Measurements from ENCODE around the gene BACH2.

Gene BACH2

GRCh38 chr6:90024633-90025032 lies 272.0 kb downstream of the BACH2 start:
- Histone ChIP-seq H3K9me3 (ENCODE audit: insufficient read depth, low read length) (no peaks in the 10 kb centered on the region), H3K9me2 (replicated peaks; ENCODE audit: insufficient read depth, low read length) (no peaks in the 10 kb centered on the region), H3K4me3 (ENCODE audit: insufficient read depth, low read length, poor library complexity, severe bottlenecking) (no peak overlapping the region), H3K27me3 (ENCODE audit: low read length) (no peaks in the 10 kb centered on the region), H3K79me2 (ENCODE audit: insufficient read depth, low read length) (no peaks in the 10 kb centered on the region), H3K27ac (ENCODE audit: low read depth, low read length) (no peak overlapping the region), H2AFZ (ENCODE audit: low read depth, low read length, severe bottlenecking) (no peak overlapping the region), H3K4me2 (ENCODE audit: low read depth, low read length, poor library complexity, severe bottlenecking) (no peak overlapping the region), H4K20me1 (ENCODE audit: low read depth, low read length) (no peaks in the 10 kb centered on the region), H3K36me3 (ENCODE audit: low read length) (no peaks in the 10 kb centered on the region), H3K9ac (ENCODE audit: low read length) (no peak overlapping the region), H3F3A (ENCODE audit: insufficient read depth) (no peaks in the 10 kb centered on the region)
- TF ChIP-seq CTCF (IDR thresholded peaks at IDR 0.05; ENCODE audit: insufficient read depth, low read length, poor library complexity, severe bottlenecking) = no peak
- TF ChIP-seq EZH2phosphoT487 (conservative IDR thresholded peaks at IDR 0.05; ENCODE audit: low read length) = no peak

- Histone ChIP-seq H3F3A (ENCODE audit: insufficient read depth) (no peaks in the 10 kb centered on the region), H3K27me3 (ENCODE audit: low read length) (no peaks in the 10 kb centered on the region), H3K4me2 (ENCODE audit: low read depth, low read length, poor library complexity, severe bottlenecking) (no peak overlapping the region), H3K4me3 (ENCODE audit: insufficient read depth, low read length, poor library complexity, severe bottlenecking) (no peak overlapping the region), H3K27ac (ENCODE audit: low read depth, low read length) (no peak overlapping the region), H3K9me2 (replicated peaks; ENCODE audit: insufficient read depth, low read length) (no peaks in the 10 kb centered on the region), H2AFZ (ENCODE audit: low read depth, low read length, severe bottlenecking) (no peak overlapping the region), H3K9ac (ENCODE audit: low read length) (no peak overlapping the region), H4K20me1 (ENCODE audit: low read depth, low read length) (no peaks in the 10 kb centered on the region), H3K79me2 (ENCODE audit: insufficient read depth, low read length) (no peaks in the 10 kb centered on the region), H3K36me3 (ENCODE audit: low read length) (peaks cover 3% of the 10 kb centered on the region; the same call in 1 of the 2 replicates), H3K9me3 (ENCODE audit: insufficient read depth, low read length) (no peaks in the 10 kb centered on the region)
- no peak for TF ChIP-seq EZH2phosphoT487 (conservative IDR thresholded peaks at IDR 0.05; ENCODE audit: low read length)
- TF ChIP-seq CTCF (IDR thresholded peaks at IDR 0.05; ENCODE audit: insufficient read depth, low read length, poor library complexity, severe bottlenecking) = no peak
Observed at GRCh38 chr6:90021711-90022110, 274.9 kb downstream of the BACH2 start.

GRCh38 chr6:90020746-90021145 lies 275.9 kb downstream of the BACH2 start:
- peaks cover 3% of the 10 kb centered on the region; the same call in 1 of the 2 replicates for H3K36me3 ChIP-seq (ENCODE audit: low read length)
- H3K27me3 ChIP-seq (ENCODE audit: low read length) = no peaks in the 10 kb centered on the region
- no peaks in the 10 kb centered on the region for H3F3A ChIP-seq (ENCODE audit: insufficient read depth)
- H3K9ac ChIP-seq (ENCODE audit: low read length) = no peak overlapping the region
- H3K27ac ChIP-seq (ENCODE audit: low read depth, low read length) = no peak overlapping the region
- no peak overlapping the region for H2AFZ ChIP-seq (ENCODE audit: low read depth, low read length, severe bottlenecking)
- no peak for TF ChIP-seq CTCF (IDR thresholded peaks at IDR 0.05; ENCODE audit: insufficient read depth, low read length, poor library complexity, severe bottlenecking)
- no peak for TF ChIP-seq EZH2phosphoT487 (conservative IDR thresholded peaks at IDR 0.05; ENCODE audit: low read length)
- H3K9me2 ChIP-seq (replicated peaks; ENCODE audit: insufficient read depth, low read length) = no peaks in the 10 kb centered on the region
- H4K20me1 ChIP-seq (ENCODE audit: low read depth, low read length) = no peaks in the 10 kb centered on the region
- no peaks in the 10 kb centered on the region for H3K79me2 ChIP-seq (ENCODE audit: insufficient read depth, low read length)
- no peaks in the 10 kb centered on the region for H3K9me3 ChIP-seq (ENCODE audit: insufficient read depth, low read length)
- H3K4me2 ChIP-seq (ENCODE audit: low read depth, low read length, poor library complexity, severe bottlenecking) = no peak overlapping the region
- H3K4me3 ChIP-seq (ENCODE audit: insufficient read depth, low read length, poor library complexity, severe bottlenecking) = no peak overlapping the region
